ENCODE results near the gene HGD.
A peak's percentile ranks its signal among the peaks of the same experiment; 100 is the strongest.
"Not testable (repeated sequence)": the region's sequence is repeated elsewhere in the genome, so short reads cannot be mapped to it uniquely, and the experiment has no call there.

Gene HGD

GRCh38 chr3:120680193-120680894 is 1.7 kb downstream of the HGD start:
- Histone ChIP-seq H3K36me3 (ENCODE audit: control insufficient read depth in 5 of 5, insufficient read depth in 5 of 5, low read length in 5 of 5) (no peaks in the 10 kb centered on the region), H3K4me1 (ENCODE audit: control insufficient read depth in 5 of 5, insufficient read depth in 5 of 5, low read length in 5 of 5) (peaks cover 0 to 22% (median 15%) of the 10 kb centered on the region in 5 donors), H3K27ac (ENCODE audit: low read depth, low read length) (no peak overlapping the region), H3K27me3 (ENCODE audit: control insufficient read depth in 5 of 5, insufficient read depth in 4 of 5, low read length in 5 of 5) (no peaks in the 10 kb centered on the region), H3K4me3 (ENCODE audit: low read depth in 1 of 5, low read length in 5 of 5) (no peak overlapping the region), H3K9ac (ENCODE audit: low read length in 5 of 5) (no peak overlapping the region), H3K9me3 (ENCODE audit: control insufficient read depth in 5 of 5, low read length in 5 of 5) (no peaks in the 10 kb centered on the region)

- Histone ChIP-seq H3K27me3 (ENCODE audit: control insufficient read depth in 5 of 5, insufficient read depth in 4 of 5, low read length in 5 of 5) (no peaks in the 10 kb centered on the region), H3K36me3 (ENCODE audit: control insufficient read depth in 5 of 5, insufficient read depth in 5 of 5, low read length in 5 of 5) (no peaks in the 10 kb centered on the region), H3K9me3 (ENCODE audit: control insufficient read depth in 5 of 5, low read length in 5 of 5) (no peaks in the 10 kb centered on the region), H3K4me3 (ENCODE audit: low read depth in 1 of 5, low read length in 5 of 5) (peak overlapping the region in 2 of 5 donors; percentile 25 to 34), H3K4me1 (ENCODE audit: control insufficient read depth in 5 of 5, insufficient read depth in 5 of 5, low read length in 5 of 5) (peaks cover 0 to 18% (median 15%) of the 10 kb centered on the region in 5 donors), H3K27ac (ENCODE audit: low read depth, low read length) (peak overlapping the region; percentile 64), H3K9ac (ENCODE audit: low read length in 5 of 5) (peak overlapping the region in 2 of 5 donors; percentile 6 to 24)
Observed at GRCh38 chr3:120678984-120679383, 3.1 kb downstream of the HGD start.

GRCh38 chr3:120678331-120678947 is 3.6 kb downstream of the HGD start:
- peak overlapping the region; percentile 64 for H3K27ac ChIP-seq (ENCODE audit: low read depth, low read length)
- no peaks in the 10 kb centered on the region for H3K9me3 ChIP-seq (ENCODE audit: control insufficient read depth in 5 of 5, low read length in 5 of 5)
- H3K4me1 ChIP-seq (ENCODE audit: control insufficient read depth in 5 of 5, insufficient read depth in 5 of 5, low read length in 5 of 5): peaks cover 0 to 18% (median 15%) of the 10 kb centered on the region in 5 donors
- peak overlapping the region; percentile 21 to 34 (median 25) for H3K4me3 ChIP-seq (ENCODE audit: low read depth in 1 of 5, low read length in 5 of 5)
- H3K36me3 ChIP-seq (ENCODE audit: control insufficient read depth in 5 of 5, insufficient read depth in 5 of 5, low read length in 5 of 5): no peaks in the 10 kb centered on the region
- H3K9ac ChIP-seq (ENCODE audit: low read length in 5 of 5): peak overlapping the region in 3 of 5 donors; percentile 6 to 24 (median 11)
- H3K27me3 ChIP-seq (ENCODE audit: control insufficient read depth in 5 of 5, insufficient read depth in 4 of 5, low read length in 5 of 5): no peaks in the 10 kb centered on the region

GRCh38 chr3:120677193-120677592 is 4.8 kb downstream of the HGD start:
- not testable (repeated sequence) for H3K36me3 ChIP-seq (ENCODE audit: control insufficient read depth in 5 of 5, insufficient read depth in 5 of 5, low read length in 5 of 5); H3K27ac ChIP-seq (ENCODE audit: low read depth, low read length); H3K27me3 ChIP-seq (ENCODE audit: control insufficient read depth in 5 of 5, insufficient read depth in 4 of 5, low read length in 5 of 5); H3K4me3 ChIP-seq (ENCODE audit: low read depth in 1 of 5, low read length in 5 of 5); H3K9ac ChIP-seq (ENCODE audit: low read length in 5 of 5); H3K9me3 ChIP-seq (ENCODE audit: control insufficient read depth in 5 of 5, low read length in 5 of 5)
- peaks cover 0 to 18% (median 15%) of the 10 kb centered on the region in 5 donors for H3K4me1 ChIP-seq (ENCODE audit: control insufficient read depth in 5 of 5, insufficient read depth in 5 of 5, low read length in 5 of 5)

DNA sequence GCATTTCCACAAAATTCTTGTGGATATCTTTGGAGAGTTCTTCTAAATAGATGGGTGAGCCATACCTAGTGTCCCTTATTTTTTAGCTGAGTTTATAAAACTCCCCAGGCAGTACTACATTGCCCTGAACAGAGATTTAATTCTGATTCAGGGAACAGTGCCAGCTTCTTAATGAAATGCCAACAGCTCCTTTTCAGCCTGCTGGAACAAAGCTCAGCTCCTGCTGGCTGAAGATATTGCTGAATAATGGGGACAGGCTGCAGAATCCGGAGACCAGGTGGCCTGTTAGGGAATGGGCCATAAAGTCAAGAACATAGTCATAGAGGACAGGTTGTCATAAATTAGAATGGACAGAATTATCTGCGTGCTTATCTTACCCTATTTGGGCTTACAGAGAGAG is 8.9 kb downstream of the HGD start:
- Histone ChIP-seq H3K9me3 (ENCODE audit: control insufficient read depth in 5 of 5, low read length in 5 of 5) (no peaks in the 10 kb centered on the region), H3K36me3 (ENCODE audit: control insufficient read depth in 5 of 5, insufficient read depth in 5 of 5, low read length in 5 of 5) (no peaks in the 10 kb centered on the region)

DNA sequence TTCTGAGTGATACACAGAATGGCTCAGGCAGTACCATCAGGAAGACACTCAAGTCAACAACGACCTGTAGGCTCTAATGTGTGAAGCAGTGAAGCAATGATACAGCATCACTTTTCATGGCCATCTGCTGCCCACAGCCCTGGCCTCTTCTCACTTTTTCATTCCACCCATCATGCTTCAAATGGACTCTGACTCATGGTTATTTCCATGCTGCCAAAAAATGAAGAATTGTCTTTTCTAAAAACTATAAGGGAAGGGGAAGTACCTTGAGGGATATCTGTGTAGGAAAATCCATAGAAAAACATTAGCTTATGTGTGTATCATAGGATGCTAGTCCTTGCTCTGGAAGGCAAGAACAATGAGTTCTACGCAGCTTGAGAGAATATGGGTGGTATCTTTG is 11.5 kb downstream of the HGD start:
- no peak overlapping the region for H3K27ac ChIP-seq (ENCODE audit: low read depth, low read length)
- H3K9ac ChIP-seq (ENCODE audit: low read length in 5 of 5): no peak overlapping the region

More for the DNA sequence above, 8.9 kb downstream of the HGD start:
- no peaks in the 10 kb centered on the region for H3K27me3 ChIP-seq (ENCODE audit: control insufficient read depth in 5 of 5, insufficient read depth in 4 of 5, low read length in 5 of 5)
- no peak overlapping the region for H3K27ac ChIP-seq (ENCODE audit: low read depth, low read length)
- no peak overlapping the region for H3K9ac ChIP-seq (ENCODE audit: low read length in 5 of 5)
- peaks cover 0 to 4% (median 4%) of the 10 kb centered on the region in 5 donors for H3K4me1 ChIP-seq (ENCODE audit: control insufficient read depth in 5 of 5, insufficient read depth in 5 of 5, low read length in 5 of 5)
- no peak overlapping the region for H3K4me3 ChIP-seq (ENCODE audit: low read depth in 1 of 5, low read length in 5 of 5)

GRCh38 chr3:120664926-120665325 is 17.1 kb downstream of the HGD start:
- H3K27ac ChIP-seq (ENCODE audit: low read depth, low read length): no peak overlapping the region
- no peak overlapping the region for H3K4me3 ChIP-seq (ENCODE audit: low read depth in 1 of 5, low read length in 5 of 5)
- no peaks in the 10 kb centered on the region for H3K4me1 ChIP-seq (ENCODE audit: control insufficient read depth in 5 of 5, insufficient read depth in 5 of 5, low read length in 5 of 5)
- no peaks in the 10 kb centered on the region for H3K36me3 ChIP-seq (ENCODE audit: control insufficient read depth in 5 of 5, insufficient read depth in 5 of 5, low read length in 5 of 5)
- no peak overlapping the region for H3K9ac ChIP-seq (ENCODE audit: low read length in 5 of 5)
- H3K9me3 ChIP-seq (ENCODE audit: control insufficient read depth in 5 of 5, low read length in 5 of 5): no peaks in the 10 kb centered on the region
- H3K27me3 ChIP-seq (ENCODE audit: control insufficient read depth in 5 of 5, insufficient read depth in 4 of 5, low read length in 5 of 5): no peaks in the 10 kb centered on the region

More for the DNA sequence above, 11.5 kb downstream of the HGD start:
- no peaks in the 10 kb centered on the region for H3K9me3 ChIP-seq (ENCODE audit: control insufficient read depth in 5 of 5, low read length in 5 of 5)
- no peaks in the 10 kb centered on the region for H3K36me3 ChIP-seq (ENCODE audit: control insufficient read depth in 5 of 5, insufficient read depth in 5 of 5, low read length in 5 of 5)
- H3K4me3 ChIP-seq (ENCODE audit: low read depth in 1 of 5, low read length in 5 of 5): no peak overlapping the region
- H3K4me1 ChIP-seq (ENCODE audit: control insufficient read depth in 5 of 5, insufficient read depth in 5 of 5, low read length in 5 of 5): no peaks in the 10 kb centered on the region
- H3K27me3 ChIP-seq (ENCODE audit: control insufficient read depth in 5 of 5, insufficient read depth in 4 of 5, low read length in 5 of 5): no peaks in the 10 kb centered on the region

DNA sequence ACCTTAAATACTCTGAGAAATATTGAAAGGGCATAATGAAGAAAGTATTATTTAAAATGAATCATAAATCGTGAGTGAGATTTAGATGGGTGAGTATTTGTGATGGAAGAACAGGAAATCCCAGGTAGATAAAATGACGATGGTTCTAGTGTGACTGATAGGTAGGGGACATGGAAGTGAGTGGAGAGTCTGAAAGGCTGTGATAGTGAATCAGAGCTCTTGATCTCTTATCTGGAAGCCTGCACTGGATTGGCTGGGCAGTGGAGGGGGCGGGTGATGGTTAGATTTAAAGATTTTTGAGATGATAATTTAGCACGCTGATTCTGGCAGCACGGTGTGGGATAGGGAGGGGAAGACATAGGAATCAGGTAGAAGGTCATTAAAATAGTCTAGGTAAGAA is 20.1 kb downstream of the HGD start:
- peaks cover 0 to 5% (median 0%) of the 10 kb centered on the region in 5 donors for H3K4me1 ChIP-seq (ENCODE audit: control insufficient read depth in 5 of 5, insufficient read depth in 5 of 5, low read length in 5 of 5)
- H3K9me3 ChIP-seq (ENCODE audit: control insufficient read depth in 5 of 5, low read length in 5 of 5): no peaks in the 10 kb centered on the region
- no peak overlapping the region for H3K4me3 ChIP-seq (ENCODE audit: low read depth in 1 of 5, low read length in 5 of 5)
- H3K36me3 ChIP-seq (ENCODE audit: control insufficient read depth in 5 of 5, insufficient read depth in 5 of 5, low read length in 5 of 5): no peaks in the 10 kb centered on the region
- no peak overlapping the region for H3K9ac ChIP-seq (ENCODE audit: low read length in 5 of 5)
- H3K27me3 ChIP-seq (ENCODE audit: control insufficient read depth in 5 of 5, insufficient read depth in 4 of 5, low read length in 5 of 5): no peaks in the 10 kb centered on the region
- H3K27ac ChIP-seq (ENCODE audit: low read depth, low read length): no peak overlapping the region

- no peaks in the 10 kb centered on the region for H3K9me3 ChIP-seq (ENCODE audit: control insufficient read depth in 5 of 5, low read length in 5 of 5)
- H3K4me3 ChIP-seq (ENCODE audit: low read depth in 1 of 5, low read length in 5 of 5): no peak overlapping the region
- no peak overlapping the region for H3K27ac ChIP-seq (ENCODE audit: low read depth, low read length)
- peaks cover 0 to 5% (median 0%) of the 10 kb centered on the region in 5 donors for H3K4me1 ChIP-seq (ENCODE audit: control insufficient read depth in 5 of 5, insufficient read depth in 5 of 5, low read length in 5 of 5)
- H3K9ac ChIP-seq (ENCODE audit: low read length in 5 of 5): no peak overlapping the region
- no peaks in the 10 kb centered on the region for H3K36me3 ChIP-seq (ENCODE audit: control insufficient read depth in 5 of 5, insufficient read depth in 5 of 5, low read length in 5 of 5)
- H3K27me3 ChIP-seq (ENCODE audit: control insufficient read depth in 5 of 5, insufficient read depth in 4 of 5, low read length in 5 of 5): no peaks in the 10 kb centered on the region
Observed at GRCh38 chr3:120661106-120661905, 20.7 kb downstream of the HGD start.

GRCh38 chr3:120659834-120660233 is 22.2 kb downstream of the HGD start:
- Histone ChIP-seq H3K27ac (ENCODE audit: low read depth, low read length) (no peak overlapping the region), H3K9ac (ENCODE audit: low read length in 5 of 5) (no peak overlapping the region), H3K27me3 (ENCODE audit: control insufficient read depth in 5 of 5, insufficient read depth in 4 of 5, low read length in 5 of 5) (no peaks in the 10 kb centered on the region), H3K9me3 (ENCODE audit: control insufficient read depth in 5 of 5, low read length in 5 of 5) (no peaks in the 10 kb centered on the region), H3K36me3 (ENCODE audit: control insufficient read depth in 5 of 5, insufficient read depth in 5 of 5, low read length in 5 of 5) (no peaks in the 10 kb centered on the region), H3K4me1 (ENCODE audit: control insufficient read depth in 5 of 5, insufficient read depth in 5 of 5, low read length in 5 of 5) (peaks cover 0 to 5% (median 0%) of the 10 kb centered on the region in 5 donors), H3K4me3 (ENCODE audit: low read depth in 1 of 5, low read length in 5 of 5) (no peak overlapping the region)

Data from subcutaneous abdominal adipose tissue (tissue), 5 donors.